ENCODE results near the gene UTF1.
"Not testable (repeated sequence)": the region's sequence is repeated elsewhere in the genome, so short reads cannot be mapped to it uniquely, and the experiment has no call there.

Gene UTF1

DNA sequence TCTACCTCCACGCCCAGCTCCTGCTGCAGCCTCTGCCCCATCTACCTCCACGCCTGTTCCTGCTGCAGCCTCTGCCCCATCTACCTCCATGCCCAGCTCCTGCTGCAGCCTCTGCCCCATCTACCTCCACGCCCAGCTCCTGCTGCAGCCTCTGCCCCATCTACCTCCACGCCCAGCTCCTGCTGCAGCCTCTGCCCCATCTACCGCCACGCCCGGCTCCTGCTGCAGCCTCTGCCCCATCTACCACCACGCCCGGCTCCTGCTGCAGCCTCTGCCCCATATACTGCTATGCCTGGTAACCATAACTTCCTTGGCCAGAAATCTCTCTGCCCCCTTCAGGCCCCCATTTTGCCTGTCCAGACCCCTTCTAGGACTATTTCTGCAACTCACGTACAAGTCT, 35.0 kb downstream of the UTF1 start:
- DNase-seq (ENCODE audit: low spot score): not testable (repeated sequence)

DNA sequence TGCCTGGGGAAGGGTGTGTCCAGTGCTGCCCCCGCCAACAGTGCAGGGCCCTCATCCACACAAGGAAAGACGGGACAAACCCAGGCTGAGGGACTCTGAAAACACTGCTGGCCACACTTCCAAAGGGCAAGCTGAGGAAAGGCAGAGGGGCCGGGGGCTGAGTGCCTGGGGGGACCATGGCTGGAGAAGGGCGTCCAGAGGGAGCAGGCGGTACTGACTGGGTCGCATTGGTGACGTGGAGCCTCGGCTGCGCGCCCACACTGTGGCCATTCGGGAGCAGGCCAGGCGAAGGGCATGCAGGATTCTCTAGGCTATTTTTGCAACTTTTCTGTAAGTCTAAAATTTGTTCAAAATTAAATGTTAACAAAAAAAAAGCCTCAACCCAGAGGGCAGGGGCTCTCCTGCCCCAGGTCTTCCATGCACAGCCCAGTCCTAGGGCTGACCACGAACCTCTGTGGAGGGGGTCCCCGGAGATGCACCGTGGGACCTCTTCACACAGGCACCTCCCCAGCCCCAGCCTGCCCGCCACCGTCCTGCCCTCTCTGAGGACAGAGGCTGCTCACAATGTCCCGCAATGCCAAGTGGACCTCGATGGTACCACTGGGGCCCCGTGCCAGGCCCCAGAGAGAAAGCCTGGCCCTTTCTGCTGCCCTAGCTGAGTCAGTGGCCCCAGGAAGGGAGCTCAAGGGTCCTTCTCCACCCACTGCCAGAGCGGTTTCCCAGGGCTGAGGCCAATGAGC, 36.2 kb downstream of the UTF1 start:
- DNase-seq (ENCODE audit: low spot score): no peak

DNA sequence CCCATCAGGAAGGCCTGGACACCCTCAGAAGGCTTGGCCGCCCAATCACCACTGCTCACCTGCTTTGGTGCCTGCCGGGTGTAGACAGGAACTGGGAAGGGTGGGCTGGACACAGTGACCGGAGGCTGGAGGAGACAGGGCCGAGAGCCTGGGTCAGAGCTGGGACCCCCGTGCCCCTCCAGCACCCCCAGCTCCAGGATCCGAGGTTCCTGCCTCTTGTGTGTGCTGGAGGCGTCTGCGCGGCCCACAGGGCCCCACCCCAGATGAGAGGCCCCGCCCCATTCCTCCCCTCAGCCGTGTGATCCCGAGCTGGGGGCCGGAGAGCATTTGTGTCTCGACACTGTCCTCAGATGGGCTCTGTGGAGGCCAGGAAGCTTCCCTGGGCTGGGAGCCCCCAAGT, 37.3 kb downstream of the UTF1 start:
- DNase-seq (ENCODE audit: low spot score): no peak

DNA sequence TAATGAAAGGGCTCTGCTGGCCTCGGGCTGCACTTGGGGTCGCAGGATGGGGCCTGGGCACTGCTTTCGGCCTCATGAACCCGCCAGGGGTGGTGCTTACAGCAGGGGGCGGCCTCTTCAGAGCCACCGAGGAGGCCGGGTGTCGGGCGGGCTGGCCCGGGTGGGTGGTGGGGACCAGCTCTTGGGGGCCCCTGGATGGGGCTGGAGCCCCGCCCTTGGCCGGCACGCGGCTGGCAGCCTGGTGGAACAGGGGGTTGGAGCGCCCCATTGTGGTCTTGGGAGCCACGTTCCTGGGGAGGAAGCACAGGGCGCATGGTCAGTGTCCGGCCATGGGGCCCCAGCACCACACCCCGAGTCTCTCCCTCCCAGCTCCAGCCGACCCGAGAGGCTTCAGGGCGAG, 37.8 kb downstream of the UTF1 start:
- no peak for DNase-seq (ENCODE audit: low spot score)

DNA sequence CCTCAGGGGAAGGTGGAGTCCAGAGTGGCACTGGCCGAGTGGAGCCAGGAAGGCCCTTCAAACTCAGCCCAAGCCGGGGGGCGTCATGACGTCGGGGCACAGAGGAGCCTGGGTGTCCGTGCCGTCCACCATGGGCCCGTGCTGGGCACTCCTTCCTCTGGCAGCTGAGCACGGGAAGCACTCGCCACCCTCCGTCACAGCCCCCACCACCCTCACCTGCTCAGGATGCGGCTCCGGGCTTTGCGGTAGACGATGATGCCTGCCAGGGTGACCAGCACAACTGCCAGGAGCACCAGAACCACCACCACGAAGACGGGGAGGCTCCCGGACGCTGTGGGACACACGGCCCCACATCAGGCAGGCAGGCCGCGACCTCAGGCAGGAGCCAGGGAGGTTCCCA, 38.5 kb downstream of the UTF1 start:
- DNase-seq (ENCODE audit: low spot score): no peak

DNA sequence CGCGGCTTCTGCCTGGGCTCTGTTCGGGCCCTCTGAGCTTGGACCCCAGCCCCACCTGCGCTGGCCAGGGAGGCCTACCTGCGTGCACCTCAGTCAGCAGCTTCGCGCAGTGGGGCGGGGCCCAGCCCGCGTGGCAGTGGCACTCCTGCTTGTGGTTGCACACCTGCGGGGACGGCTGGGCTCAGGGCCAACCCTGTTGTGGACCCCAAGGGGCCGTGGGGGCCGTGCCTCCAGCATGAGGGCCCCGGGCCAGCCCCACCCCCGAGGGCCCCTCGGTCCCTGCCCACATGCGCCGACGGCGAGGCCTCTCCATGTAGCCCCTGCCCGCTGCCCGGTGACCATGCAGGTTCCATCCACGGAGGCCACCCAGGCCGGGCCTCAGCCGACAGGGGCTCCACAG, 39.4 kb downstream of the UTF1 start:
- no peak for DNase-seq (ENCODE audit: low spot score)

DNA sequence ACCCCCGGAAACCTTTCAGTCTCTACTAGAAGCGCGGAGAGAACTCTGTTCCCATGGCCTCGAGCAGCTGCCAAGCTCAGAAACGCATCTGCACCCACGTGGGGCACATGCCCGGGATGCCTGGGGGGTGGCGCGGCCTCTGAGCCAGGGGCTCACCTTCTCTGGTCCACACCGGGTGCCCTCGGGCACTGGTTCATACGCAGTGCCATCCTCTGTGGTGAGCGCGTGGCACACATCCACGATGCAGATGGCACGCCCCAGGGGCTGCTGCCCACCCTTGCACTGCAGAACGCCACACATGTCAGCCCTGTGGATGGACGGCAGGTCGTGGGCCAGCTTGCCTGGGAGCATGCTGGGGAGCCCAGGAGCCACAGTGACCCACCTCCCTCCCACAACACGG, 40.2 kb downstream of the UTF1 start:
- DNase-seq (ENCODE audit: low spot score): no peak

DNA sequence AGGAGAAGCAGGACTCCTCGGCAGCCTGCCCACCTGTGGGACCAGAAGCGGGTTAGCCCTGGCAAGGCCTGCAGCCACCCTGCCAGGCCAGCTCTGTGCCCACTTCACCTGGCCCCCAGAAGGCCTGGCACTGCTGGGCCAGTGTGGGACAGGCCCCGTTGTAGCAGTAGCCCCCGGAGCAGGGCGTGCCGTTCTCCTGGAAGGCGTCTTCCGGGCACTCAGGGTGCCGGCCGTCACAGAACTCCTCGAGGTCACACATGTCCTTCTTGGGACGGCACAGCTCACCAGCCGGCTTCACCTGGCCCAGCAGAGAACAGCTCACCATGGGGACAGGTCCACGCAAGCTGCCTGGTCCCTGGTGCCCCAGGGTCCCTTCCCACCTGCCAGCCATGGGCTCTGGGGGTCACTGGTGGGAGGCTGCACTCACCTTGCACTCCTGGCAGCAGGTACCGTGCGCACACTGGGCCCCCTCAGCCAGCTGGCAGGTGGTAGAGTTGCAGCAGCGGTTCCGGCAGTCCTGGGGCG, 40.8 kb downstream of the UTF1 start:
- no peak for DNase-seq (ENCODE audit: low spot score)

DNA sequence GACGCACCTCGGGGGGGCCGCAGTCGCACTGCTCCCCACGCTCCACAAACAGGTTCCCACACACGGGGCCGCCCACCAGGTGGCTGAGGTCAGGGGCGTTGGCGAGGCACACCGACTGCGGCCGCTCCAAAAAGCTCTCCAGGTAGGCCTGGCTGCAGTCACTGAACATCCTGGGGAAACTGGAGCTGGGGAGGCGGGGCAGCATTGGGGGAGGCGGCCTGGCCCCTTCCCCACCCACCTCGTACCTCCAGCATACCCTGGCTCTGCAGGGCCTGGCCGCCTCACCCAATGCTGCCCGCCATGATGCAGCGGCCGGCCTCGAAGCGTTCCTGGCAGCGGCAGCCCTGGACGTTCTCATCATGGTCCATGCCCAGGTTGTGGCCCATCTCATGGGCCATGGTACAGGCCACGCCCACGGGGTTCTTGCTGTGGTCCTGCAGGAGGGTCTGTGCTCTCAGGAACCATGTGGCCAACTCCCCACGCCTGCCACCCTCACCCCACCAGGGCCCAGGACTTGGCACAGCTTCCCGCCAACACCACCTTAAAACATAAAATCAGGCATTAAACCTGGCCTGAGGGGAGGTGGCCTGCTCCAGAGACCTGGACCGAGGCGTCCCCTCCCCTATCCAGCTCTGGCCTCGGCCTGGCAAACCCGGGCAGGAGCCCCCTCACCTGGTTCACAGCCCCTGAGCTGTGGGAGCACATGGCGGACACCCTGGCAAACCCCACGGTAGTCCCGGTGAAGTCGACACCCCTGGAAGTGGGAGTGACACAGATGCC, 41.7 kb downstream of the UTF1 start:
- no peak for DNase-seq (ENCODE audit: low spot score)

DNA sequence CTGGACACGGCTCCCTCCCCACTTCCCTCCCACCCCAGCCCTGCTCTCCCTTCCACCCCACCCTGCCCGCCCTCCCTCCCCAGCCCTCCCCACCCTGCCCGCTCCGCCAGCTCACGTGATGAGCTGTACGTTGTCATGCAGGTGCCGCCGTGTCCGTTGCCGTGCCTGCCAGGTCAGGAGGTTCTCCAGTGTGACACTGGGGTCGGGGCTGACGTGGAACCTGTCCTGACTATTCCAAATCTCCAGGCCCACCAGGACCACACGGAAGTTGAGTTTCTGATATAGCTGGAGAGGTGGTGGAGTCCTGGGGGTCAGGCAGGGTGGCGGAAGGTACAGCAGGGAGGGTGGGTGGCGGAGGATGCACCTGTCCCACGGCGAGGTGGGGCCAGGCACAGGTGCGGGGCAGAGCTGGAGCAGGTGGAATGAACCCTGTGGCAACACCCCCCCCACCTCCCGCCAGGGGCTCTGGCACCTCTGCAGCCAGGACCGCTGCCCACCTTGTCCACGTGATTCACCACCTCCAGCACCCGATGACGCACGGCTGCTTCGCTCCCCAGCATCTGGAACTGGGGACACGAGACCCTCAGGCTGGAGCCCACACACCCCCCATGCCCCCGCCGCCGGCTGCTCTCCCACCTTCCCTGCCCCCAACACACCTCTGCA, 42.4 kb downstream of the UTF1 start:
- DNase-seq (ENCODE audit: low spot score): no peak

DNA sequence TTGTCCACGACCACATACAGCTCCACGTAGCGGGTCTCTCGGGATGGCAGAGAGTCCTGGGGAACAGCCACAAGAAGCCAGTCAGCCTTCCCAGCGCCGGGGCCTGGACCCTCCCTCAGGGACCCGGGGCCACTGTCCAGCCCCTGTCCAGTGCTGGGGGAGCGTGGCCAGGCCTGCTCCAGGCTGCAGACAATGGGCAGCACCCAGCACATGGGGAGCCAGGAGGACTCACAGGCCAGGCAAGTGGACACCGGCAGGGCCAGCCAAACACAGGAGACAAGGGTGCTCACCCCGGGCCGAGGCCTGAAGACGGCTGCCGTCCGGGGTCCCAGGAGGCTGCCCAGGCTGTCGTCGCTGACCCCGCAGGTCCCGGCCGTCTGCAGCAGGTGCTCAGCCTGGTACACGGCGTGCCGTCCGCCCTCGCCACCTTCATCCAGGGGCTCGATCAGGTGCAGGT, 43.0 kb downstream of the UTF1 start:
- DNase-seq (ENCODE audit: low spot score): no peak

DNA sequence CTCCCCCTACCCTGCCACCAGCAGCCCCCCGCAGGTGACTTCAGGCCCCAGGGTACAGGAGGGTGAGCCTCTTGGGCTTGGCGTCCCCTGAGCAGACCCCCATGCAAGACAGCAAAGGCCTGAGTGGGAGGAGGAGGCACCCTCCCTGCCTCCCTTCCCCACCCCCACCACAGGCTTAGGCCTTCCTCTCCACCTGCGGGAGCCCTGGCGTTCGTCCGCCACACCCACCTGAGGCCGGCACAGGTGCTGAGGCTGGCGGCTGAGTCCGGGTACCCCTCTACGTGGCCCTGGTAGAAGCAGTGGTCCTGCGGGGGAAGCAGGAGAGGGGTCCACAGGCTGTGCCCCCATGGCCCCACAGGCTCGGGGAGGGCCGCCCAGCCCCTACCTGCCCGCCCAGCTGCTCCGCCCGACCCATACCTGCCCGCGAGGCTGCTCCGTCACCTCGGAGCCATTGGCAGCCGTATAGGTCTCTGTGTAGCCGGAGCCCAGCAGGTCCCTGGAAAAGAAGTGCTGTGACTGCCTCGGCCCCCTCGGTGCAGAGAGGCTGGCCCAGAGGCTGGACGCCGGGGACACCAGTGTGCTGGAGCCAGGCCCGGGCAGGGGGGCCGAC, 43.6 kb downstream of the UTF1 start:
- no peak for DNase-seq (ENCODE audit: low spot score)

DNA sequence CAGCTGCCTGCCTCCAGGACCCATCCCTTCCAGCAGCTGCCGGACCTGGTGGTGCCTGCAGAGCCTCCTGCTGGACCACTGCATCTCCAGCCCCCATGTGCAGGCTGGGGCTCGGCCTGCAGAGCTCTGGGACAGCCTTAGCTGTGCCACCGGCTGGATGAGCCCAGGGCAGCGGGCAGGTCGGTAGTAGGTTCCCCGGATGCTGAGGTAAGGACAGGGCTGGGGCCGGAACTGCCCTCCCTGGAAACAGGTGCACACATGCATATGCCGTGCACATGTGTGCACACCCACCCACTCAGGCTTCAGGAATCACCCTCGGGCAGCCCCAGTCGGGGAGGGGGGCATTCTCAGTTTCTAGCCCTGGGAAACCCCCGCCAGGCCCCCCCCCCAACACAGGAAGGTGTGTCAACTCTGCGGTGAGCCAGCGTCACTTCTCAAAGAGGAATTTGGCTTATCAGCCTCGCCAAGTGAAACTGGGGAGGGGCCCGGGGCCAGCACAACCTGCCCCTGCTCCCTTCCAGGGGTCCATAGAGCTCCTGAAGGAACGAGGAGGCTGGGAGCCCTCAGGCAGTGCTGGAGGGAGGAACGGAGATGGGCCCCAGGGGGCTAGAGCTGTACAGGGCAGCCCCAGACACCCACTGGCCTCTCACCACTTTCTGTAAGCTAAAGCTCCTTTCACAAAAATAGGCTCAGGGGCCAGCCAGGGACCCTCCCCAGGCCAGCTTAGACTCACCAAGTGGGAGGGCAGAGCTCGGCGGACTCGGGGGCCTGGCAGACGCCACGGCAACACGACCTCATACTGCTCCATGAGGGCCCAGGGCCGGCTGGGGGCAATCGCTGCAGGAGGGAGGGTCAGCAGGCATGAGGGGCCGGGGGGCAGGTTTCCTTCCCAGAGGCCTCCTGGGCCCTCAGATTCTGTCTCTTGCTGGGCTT, 45.0 kb downstream of the UTF1 start:
- no peak for DNase-seq (ENCODE audit: low spot score)

DNA sequence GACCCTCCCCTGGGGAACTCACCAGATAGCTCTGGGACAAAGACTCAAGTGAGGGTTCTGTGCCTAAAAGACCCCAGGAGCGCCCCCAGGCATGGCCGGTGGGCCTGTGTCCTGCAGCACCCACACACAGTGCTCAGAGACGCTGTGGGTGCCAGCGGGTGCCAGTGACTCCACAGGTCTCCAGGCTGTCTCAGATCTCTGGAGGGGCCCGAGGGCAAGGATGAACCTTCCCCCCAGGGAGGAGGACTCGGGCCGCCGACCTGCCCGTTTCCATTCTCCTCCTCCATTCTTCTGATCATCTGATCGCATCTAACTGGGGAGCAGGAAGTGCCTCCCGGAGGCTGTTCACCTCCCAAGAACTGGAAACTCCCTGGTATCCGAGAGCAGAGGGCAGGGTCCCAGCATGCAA, 45.7 kb downstream of the UTF1 start:
- DNase-seq (ENCODE audit: low spot score): no peak

DNA sequence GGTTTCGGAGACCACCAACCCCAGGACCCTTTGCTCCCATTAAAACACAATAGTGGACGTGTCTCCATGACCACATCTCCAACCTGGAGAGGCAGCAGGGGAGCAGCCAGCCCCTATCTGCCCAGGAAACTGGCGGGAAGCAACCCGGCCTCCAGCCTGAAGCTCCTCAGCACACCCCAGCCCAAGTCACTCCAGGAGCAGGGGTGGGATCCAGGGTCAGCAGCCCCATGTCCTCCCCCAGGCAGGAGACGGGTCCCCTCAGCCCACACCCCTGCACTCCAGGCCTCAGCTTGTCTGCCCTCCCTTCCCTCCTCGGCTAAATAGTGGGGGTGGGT, 46.0 kb downstream of the UTF1 start:
- no peak for DNase-seq (ENCODE audit: low spot score)

DNA sequence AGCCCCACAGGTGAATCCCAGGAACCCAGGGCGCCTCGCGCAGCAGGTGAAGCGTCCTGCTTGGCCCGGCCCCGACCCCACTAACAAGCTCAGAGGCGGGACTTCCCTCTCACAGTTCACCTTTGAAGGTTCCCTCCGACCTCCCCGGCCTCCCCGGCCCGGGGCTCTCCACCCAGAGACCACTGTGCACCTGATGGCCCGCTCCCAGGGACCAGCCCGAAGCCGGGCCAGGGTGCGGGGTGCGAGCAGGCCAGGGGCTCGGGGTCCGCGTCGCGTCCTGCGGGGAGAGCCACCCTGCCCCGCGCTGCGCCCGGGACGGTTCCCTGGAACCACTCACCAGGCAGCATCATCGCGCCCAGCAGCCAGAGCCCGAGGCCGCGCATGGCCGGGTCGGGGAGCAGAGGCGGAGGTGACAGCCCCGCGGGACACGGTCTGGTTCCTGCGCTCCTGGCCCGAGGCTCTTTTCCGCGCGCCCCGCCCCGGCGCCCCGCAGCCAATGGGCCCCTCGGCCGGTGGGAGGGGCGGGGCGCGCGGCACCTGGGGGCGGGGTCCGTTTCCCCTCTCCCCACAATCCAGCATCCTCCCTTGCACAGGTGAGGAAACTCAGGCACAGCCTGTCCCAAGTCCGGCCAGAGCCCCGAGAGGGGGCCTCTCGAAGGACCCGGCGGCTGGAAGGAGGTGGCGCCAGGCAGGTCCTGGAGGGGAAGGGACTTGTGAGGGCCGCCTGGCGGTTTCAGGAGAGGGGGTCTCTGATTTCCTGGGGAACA, 46.6 kb downstream of the UTF1 start, which contains the start of gene ADAM8:
TSS of gene ADAM8 (minus strand) at position 434 of the 767 bp plus-strand sequence. CDS start at position 383, 51 bp downstream.
- no peak for DNase-seq (ENCODE audit: low spot score)

DNA sequence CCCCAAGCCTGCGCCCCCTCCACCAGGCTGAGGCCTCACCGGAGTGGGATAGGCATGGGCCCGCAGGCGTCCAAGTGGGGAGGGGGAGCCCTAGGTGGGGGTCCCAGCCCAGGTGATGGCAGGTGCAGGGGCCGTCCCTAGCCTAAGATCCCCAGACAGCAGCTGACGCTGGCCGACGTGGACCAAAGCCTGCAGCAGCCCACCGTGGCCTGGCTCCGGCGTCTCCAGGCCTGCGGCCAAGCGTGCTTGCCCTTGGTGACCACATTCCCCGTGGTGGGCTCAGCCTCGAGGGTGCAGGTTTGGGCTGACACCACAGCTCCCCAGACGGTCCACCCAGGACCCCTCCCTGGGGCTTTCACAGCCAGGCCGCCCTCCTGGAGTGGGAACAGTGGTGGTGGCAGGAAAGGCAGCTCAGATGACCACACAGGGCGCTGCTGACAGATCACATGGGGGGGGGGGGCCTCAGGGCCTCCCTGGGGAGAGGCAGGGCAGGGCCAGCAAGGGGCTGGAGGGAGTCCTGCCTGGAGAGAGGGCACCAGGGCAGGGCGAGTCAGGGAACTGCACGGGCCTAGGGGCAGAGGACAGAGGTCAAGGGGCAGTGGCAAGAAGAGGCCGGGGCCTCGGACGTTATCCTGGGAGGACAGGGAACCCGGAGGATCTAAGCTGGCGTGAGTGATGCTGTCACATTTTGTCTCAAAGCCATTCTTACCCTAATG, 47.4 kb downstream of the UTF1 start:
- DNase-seq (ENCODE audit: low spot score): no peak

DNA sequence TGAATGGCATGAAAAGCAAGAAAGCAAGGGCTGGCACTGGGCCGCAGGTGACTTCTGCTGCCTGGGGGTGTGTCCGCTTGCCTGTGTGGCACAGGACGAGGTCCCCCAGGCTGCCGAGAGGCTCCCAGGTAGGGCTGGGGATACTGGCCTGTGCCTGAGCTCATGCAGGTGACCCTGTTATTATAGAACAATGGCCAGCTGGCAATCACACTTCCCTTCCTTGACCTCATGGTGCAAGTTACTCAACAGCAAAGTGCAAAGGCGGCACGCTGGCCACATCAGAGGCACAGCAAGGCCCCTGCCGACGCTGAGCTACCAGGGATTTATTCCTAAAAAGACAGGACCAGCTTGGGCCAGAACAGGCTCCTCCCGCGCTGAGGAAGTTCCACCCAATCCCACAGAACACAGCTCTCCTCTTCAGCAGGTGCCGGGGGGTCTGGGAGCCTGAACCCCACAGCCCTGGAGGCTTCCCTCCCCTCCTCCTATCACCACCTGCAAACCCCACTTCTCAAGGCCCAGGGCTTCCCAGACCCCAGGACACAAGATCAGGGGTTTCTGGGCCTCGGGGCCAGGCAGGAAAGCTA, 48.1 kb downstream of the UTF1 start:
- no peak for DNase-seq (ENCODE audit: low spot score)

DNA sequence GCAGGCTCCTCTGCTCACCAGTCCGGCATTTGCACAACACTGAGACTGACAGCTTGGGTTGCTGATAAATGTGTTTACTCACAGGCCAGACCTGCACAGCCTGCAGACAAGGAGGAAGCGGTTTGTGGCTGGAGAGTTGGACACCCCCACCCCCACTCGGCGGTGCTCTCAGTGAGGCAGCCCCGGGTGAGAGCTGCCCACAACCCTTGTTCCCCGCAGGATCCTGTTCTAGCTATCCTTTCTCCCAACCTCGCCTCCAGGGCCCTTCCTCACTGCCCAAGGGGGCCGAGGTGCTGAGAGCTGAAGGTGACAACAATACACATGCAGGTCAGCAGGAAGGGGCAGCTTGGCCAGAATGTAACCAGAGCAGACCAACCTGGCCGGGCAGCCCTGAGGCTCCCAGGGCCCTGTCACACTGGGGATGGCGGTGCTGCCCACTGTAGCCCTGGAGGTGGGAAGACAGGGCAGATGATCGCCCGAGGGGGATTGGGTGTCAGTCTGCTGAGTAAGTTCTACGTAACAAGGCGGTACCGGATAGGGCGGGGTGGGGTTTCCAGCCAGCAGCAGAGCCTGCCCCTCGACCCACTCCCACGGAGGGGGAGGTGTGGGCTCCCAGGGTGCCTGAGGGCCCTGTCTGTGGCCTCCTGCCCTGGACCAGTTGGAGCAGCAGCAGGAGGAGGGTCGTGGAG, 48.7 kb downstream of the UTF1 start:
- DNase-seq (ENCODE audit: low spot score): no peak

All from globus pallidus (tissue), 1 donor.